Stimulated activated CD8-positive, alpha-beta memory T cell treated with anti-CD3 and anti-CD28 coated beads, Interleukin-2, amount 100 ng/mL, for 1 hour (primary cell): ENCODE results near the gene DPP6.

Experiments
- DNase-seq, 2 donors: peaks; one replicate each; pipeline ENCODE4 v3.0.0-alpha.2; 2020; ENCODE audit warnings: low read depth in 2 of 2

Gene DPP6

DNA sequence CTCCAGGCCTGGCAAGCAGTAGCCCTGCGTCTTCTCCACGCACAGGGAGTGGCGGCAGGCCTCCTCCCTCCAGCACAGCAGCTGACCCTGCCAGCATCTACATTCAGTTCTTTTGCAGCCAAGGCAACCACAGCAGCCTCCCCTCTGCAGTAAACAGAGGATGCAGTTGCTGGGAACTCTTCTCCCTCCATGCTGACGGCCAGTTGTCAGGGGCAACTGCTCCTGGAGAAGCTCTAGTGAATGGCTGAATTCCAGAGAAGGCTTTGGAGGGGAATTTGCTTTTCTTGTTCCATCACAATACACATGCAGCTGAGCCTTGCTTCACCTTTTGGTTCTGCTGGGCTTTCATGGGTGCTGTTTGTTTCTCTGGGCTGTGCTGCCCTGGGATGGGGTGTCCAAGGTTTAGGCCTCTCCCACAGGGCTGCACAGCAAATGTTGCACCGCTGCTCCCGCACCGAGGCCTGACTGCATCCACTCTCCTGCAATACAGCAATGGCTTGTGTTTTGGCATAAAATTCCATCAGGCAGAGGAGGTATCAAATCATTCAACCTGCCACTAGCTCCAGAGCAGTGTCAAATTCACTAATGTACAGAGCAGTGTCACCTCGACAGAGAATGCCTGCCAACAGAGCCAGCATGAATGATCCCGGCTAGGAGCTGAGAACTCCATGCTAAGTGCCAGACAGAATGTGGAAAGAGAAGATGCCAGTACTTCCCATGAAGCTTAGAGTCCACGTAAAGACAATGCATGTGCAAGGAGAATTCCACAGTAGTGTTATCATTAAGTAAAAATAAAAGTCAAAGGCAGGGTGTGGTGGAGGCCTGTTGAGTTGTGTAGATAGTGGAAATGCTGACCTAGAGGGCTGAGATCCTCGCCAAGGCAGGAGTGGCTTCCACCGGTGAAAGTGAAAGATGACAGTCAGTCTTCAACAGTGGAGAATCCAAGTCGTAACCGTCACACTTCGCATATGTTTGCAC is 399.6 kb downstream of the DPP6 start:
- no peak for DNase-seq

DNA sequence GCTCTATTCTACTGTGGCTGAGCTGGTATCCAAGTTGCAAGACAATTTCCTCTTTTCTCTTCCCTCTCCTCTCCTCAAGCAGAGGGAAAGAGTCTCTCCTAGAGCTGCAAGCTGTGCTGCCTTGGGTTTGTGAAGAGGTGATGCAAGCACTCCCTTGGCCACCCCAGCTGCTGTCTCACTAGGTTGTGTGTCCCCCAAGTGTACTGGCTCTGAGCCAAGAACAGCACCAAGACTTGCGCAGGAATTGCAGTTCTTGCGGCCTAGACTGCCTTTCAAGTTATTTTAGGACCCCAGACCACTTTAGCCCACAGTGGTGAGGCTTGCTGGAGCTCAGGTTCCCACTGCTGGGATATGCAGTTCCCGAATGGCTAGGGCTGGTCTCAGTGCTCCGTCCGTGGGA is 411.6 kb downstream of the DPP6 start:
- DNase-seq: no peak

DNA sequence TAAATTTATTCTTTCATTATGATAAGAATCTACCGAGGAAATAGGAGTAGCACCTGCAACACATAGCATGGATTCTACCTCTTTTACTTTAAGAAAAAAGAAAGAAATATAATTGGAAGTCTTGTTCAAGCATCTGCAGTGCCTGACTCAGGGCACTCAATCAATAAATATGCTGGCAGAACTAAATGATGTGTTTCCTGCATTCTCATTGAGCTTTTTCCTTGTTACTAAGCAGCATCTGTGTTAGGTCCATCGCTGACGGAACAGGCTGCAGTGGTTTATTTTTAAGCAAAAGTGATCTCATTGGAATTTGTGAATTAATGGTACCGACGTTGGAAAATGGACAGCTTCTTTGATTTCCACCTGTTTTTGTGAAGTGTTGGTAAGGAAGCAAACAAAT is 417.5 kb downstream of the DPP6 start:
- no peak for DNase-seq

DNA sequence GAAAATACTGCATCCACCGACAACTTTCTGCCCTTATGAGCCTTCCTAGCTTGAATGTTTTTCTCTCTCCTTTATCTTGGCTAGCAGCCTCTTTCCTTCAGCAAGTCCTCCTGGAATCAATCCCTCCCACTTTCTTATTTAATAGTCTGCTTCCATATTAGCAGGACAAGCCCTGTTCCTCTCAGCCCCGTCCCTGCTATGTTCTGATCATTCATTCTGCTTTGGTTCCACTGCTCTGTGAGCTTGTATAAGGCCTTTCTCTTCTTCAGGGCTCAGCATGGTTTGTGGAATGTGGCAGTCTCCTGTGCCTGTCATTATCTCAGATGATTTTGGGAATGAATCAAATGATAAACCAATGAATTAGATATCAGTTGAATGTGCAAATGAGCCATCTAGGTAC is 420.1 kb downstream of the DPP6 start:
- DNase-seq: no peak

DNA sequence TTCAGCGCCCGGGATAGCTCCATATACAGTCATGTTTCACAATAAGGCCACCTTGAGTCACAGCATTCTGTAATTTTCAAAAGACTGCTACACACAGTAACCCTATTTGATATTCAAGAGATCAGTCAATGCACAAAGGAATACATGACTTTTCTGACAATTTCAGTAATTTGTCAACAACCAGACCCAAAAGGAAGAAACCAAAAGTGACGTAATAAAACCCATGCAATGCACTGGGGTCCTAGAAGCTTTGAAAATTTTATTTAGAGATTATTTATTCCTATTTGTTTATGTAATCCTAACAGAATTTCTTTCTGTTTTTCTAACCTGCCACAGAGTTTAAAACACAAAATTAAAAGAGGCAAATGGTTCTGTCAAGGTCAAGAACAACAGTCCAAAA is 421.2 kb downstream of the DPP6 start:
- DNase-seq: no peak

DNA sequence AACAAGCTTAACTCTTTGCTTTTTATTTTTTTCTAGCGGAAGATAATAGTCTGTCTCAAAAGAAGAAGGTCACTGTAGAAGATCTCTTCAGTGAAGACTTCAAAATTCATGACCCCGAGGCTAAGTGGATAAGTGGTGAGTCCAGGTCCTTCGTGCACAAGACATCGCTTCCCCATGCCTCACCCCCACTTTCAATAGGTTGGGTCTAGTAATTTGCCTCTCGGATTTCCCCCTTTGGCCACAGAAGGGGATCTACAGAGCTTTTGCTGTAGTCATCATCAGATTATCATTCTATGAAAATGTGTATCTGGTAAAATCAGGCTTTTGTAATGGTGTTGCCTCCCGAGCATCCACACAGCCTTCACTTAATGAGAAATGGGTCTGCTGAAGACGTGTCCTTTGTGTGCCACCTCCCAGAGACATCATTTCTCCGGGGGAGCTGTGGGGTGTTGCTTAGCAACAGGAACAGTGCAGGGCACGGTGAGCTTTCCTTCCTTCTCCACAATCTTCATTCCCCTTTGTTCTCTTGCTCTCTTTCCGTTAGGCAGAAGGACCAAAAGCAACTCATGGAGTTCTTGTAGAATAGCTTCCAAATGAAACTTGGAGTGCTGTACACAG is 422.8 kb downstream of the DPP6 start:
- DNase-seq: no peak

DNA sequence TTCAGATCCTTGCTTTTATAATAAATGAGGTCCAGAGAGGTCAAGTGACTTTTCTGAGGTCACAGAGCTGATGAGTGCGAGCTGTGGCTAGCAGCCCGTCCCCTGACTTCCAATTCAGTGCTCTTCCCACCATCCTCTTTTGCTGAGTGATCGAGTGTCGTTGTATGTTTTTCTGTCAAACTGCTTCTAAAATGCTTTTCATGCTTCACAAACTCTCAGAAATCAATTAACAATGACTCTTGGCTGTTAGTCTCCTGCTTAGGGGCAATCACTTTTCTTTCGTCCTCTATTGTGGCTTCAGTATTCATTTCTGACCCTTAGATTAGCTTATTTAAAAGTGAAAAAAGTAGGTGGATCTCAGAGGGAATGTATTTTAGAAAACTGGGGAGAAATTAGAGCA is 423.7 kb downstream of the DPP6 start:
- no peak for DNase-seq

DNA sequence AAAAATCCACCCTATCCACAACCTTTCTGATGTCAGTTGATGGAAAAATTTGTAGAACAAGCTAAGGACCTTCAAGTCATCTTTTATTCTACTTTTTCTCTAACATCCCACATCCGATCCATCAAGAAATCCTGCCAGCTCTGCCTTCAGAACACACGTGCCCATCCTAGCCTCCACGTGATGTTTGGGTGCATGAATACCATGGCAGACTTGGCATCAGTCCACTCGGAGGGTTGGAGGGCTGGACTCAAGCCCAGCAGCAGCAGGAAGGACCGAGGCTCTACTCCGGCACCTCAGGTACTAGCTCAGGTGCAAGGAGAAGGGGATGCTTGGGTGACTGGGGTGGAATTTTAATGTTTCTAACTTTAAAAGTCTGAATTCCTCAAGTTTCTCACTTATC is 428.6 kb downstream of the DPP6 start:
- no peak for DNase-seq

DNA sequence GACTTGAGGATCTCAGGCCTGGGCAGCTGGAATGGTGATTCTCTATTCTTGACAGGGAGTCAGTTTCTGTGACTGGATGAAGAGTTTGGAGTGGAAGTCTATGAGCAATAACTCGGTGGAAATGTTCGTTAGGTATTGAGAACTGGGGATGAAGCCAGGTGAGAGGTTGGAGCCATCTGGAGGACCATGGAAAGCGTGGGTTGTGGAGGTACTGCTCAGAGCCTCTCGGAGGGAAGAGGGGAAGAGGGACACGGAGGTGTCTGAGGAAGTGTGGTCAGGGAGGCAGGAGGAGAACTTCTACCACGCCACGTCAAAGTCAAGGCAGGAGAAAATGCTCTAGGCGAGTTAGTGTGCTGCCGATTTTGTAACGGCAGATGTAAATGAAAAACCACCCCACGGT is 430.7 kb downstream of the DPP6 start:
- DNase-seq: no peak

DNA sequence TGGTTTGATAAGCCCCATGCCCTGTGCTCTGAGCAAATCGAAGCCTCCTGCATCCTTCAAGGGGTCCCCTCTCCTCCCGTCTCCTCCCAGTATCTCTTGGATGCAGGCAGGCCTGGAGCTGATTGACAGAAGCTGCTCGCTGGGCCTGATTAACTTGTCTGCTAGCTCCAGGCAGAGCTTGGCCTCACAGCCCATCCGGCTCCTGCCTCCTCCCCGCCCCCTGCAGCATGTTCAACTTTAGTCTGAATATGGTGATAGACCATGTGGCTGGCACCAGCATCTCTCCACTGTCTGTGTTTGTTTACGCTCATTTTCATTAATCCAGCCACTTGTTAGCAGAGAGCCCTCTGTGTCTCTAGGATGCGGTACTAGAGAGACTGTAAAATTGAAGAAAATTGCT is 432.2 kb downstream of the DPP6 start:
- DNase-seq: no peak

DNA sequence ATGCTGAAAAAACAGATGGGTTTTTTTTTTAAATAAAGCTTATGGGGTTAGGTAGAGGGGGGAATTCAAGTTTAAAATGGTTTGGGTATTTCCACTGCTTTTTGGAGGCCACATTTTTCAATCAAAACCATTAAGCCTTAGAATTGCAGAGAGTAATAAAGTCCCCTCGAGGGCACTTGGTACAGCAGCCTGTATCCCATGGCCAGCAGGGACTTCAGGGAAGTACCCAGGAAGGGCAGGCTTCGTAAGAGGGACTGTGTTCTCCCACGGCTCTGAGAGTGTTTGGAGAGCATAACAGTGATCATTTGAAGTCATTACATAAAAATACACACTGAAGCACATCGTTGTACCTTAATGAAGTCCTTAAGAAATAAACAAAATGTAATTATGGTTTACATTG is 432.7 kb downstream of the DPP6 start:
- no peak for DNase-seq

DNA sequence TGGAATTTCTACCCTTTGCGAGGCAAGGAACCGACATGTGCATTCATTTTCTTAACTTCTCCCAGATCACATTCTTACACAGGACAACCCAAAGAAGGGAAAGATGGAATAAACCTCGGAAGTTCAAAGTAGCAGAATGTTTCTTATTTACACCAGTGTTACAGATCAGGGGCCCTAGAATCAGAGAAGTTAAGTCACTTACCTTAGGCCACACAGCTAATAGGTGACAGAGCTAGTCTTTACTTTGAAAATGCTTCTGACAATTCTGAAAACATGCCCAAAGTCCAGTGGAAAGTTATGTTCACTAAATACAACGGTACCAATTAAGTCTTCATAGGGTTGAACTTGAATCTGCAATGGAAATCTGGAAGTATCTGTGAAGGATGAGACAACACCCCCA is 437.7 kb downstream of the DPP6 start:
- DNase-seq: no peak

DNA sequence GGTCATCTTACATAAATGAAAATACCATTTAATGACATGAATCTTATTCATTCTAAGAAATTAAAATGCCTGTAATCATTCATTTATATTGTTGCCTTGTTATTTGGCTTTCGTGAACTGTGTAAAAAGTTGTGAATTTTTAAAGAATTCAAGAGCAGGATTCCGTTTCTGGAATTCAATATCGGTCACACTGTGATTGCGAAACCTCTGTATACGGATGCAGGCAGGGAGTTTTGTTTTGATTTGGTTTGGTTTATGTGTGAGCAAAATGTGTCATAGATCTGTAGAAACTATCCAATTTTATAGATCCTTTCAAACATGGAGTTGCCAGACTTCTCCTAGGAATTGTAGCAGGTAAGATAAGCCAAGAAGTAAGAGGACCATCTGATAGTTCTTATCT is 441.4 kb downstream of the DPP6 start:
- no peak for DNase-seq

DNA sequence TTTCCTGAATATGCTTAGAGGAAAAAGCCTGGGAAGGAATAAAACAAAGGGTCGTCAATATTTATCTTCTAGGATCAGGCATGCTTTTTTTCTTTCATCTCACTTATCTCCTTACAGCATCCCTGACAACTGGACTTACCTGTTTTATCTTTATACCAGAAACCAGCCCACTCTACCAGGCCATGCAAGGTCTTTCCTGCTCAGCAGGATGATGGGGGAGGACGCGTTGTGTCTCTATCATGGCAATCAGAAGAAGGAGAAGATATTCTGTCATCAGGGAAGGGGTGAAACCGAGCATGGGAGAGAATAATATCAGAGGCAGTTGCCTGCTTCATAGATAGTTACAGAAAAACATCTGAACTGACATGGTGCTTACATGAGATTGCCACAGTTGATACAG is 445.6 kb downstream of the DPP6 start:
- no peak for DNase-seq

DNA sequence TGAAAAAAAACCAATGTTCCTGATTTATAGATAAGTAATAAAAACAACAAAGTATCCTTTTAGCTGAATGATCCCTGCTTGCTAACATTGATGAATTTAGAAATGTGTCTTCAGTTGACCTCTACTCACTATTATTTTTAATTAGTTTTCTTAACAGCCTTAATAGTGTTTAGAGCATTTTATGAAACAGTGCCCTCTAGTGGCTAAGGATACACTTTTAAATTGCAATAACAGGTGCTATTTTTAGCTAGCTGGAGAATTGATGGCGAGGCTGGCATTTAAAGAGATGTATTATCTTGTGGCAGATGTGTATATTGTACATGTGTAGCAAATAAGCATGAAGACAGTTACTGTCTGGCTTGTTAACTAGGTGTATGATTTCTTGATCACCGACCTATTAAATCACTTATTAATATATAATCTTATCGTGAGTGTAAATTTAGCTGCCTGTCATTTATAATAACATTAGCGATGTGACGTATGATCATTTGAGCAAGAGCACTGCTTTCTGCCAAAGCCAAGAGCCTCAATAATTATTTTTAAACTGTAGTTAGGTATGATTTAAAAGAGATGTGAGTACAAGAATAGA is 451.9 kb downstream of the DPP6 start:
- DNase-seq: no peak

DNA sequence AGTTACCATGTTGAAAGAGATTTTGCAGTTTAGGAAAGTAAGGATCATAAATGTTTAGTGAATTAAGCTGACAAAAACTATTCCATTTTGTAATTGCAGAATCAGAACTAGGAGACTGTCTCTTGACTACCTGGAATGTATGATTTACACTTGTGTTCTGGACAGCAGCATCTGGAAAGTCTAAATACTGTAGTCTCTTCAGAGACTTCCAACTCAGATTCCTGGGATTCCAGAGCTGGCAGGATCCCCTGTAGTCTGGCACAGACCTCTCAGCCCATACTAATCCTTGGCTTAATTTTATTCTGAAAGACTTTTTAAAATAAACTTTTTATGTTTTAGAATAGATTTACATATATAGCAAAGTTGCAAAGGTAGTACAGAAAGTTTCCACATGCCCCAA is 452.7 kb downstream of the DPP6 start:
- DNase-seq: no peak

DNA sequence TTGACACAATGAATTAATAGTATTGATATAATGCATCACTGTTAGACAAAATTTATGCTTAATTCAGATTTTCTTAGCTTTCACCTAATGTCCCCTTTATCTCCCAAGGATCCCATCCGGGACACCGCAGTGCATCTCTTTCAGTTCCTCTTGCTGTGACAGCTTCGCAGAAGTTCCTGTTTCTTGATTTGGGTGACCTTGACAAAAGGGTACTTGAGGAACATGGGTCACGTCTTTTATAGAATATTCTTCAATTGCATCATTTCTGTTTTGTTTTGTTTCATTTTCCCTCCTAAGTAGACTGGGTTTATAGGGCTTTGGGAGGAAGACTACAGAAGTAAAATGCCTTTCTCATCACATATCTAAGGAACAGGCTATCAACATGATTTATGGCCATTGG is 453.2 kb downstream of the DPP6 start:
- DNase-seq: no peak

DNA sequence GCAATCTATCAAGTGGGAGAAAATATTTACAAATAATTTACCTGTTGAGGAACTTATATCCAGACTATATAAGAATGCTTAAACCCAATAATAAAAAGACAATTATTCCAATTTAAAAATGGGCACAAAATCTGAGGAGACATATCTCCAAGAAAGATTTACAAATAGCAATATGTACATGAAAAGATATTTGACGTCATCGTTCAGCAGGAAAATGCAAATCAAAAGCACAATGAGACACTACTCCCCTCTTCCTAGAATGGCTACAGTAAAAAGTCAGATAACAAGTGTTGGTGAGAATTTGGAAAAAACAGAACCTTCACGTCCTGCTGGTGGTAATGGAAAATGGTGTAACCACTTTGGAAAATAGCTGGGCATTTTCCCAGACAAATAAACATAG is 457.0 kb downstream of the DPP6 start:
- DNase-seq: no peak

DNA sequence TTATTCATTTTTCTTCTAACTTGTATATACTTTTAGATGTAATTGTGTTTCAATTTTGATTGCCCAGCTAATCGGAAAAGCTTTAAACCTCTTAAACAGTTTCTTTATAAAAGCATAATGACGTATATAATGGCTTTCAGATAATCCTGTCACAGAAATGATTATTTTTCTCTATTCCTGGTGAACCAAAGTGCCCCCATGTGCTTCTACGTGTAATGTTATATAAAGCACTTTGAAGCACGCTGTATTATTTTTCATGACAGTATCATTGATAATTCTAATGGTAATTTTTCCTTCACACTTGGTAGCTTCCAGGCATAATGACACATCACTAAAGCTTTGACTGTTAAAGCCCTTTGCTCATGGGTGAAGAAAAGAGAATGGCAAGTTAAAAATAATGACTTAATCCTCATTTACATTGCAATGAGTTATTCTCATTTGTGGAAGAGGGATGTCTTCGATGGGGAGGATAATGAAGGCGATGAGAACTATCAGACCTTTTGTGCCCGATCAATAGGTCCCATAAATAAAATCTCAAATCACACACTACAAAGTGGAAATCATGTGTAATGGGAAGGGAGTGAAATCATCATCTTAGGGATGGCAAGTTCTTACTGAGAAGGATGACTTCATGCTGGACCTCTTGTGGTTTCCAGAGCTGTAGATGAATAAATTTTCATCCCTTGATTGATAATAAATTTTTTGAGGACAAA is 460.1 kb downstream of the DPP6 start:
- DNase-seq: no peak

DNA sequence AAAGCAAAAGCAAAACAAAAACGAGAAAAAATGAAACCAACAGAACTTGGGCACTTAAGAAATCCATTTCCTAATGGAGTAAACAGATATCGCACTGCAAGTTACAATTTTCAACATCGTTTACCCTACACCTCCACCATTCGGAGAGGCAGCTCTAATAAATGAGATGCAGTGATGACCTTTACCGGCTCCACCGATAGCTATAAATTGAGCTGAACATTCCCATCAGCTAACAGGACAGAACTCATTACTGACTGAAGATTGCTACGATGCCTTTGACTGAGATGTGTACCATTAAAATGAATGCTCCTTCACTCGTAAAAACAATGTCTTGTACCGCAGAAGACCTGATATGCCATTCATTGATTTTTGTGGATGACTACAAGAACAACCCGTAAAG is 465.6 kb downstream of the DPP6 start:
- DNase-seq: no peak

DNA sequence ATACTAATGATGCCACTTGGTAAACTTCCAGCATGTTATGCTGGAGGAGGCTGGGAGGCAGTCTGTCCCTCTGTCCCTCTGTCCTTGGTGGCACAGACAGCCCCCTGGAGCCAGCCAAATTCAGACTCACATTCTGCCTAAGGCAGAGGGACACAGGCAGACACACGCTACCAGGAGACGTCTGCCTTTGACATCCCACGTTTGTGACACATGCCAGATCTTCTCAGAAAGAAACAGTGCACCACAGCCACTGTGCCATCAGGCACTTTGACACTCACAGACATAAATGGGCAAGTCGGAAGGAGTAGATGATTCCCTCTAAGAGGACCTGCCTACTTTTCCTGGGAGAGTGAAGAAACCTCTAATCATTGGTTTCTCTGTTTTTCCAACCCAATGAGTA is 467.0 kb downstream of the DPP6 start:
- no peak for DNase-seq

DNA sequence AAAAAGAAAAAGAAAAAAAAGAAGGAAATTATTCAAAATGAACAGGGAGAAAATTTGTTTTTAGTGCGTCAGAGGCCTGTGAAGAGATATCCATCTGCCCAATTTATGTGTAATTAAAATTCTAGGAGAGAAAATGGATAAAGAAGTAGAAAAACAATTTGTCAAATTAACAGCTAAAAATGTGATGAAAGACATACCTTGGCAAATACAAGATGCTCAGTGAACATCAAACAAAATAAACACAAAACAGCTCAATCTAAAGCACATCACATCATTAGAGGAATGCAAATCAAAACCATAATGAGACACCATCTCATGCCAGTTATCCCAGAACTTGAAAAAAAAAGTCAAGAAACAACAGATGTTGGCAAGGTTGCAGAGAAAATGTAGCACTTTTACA is 477.9 kb downstream of the DPP6 start:
- DNase-seq: no peak
